Mesenchymal stem cell (in vitro differentiated cells and primary cell): ENCODE measurements around the gene HSP90AB1.
"Not testable (repeated sequence)": the region's sequence is repeated elsewhere in the genome, so short reads cannot be mapped to it uniquely, and the experiment has no call there.

Experiments
- DNase-seq: peaks from one replicate; pipeline ENCODE4 v3.0.0-alpha.2; 2013
- H2AFZ ChIP-seq: one replicate; pipeline ENCODE4 v1.6.1; 2013; ENCODE audit warnings: low read depth, mild to moderate bottlenecking, control low read depth, inconsistent platforms, low read length, moderate library complexity
- H2AK5ac ChIP-seq: 2 replicates; pipeline ENCODE4 v1.6.1; 2013; ENCODE audit warnings: low read length, moderate library complexity, mild to moderate bottlenecking, inconsistent platforms; ENCODE audit not compliant: severe bottlenecking
- H2BK120ac ChIP-seq: one replicate; pipeline ENCODE4 v1.6.1; 2013; ENCODE audit warnings: low read depth, mild to moderate bottlenecking, inconsistent platforms, low read length, moderate library complexity
- H2BK12ac ChIP-seq, 2 experiments: one replicate each; pipeline ENCODE4 v1.6.1; 2013; ENCODE audit warnings: inconsistent platforms in 2 of 2, low read length in 2 of 2, mild to moderate bottlenecking in 2 of 2, moderate library complexity in 2 of 2, control low read depth in 1 of 2
- H2BK15ac ChIP-seq: one replicate; pipeline ENCODE4 v1.6.1; 2013; ENCODE audit warnings: mild to moderate bottlenecking, low read depth, inconsistent platforms; ENCODE audit not compliant: poor library complexity, severe bottlenecking
- H2BK5ac ChIP-seq: 2 replicates; pipeline ENCODE4 v1.6.1; 2013; ENCODE audit warnings: low read depth, mild to moderate bottlenecking, low read length, control low read depth, inconsistent platforms; ENCODE audit not compliant: poor library complexity, severe bottlenecking
- H3K14ac ChIP-seq, 2 experiments: one replicate each; pipeline ENCODE4 v1.6.1; 2013; ENCODE audit warnings: inconsistent platforms in 2 of 2, low read length in 2 of 2, control low read depth in 1 of 2, mild to moderate bottlenecking in 1 of 2, moderate library complexity in 1 of 2
- H3K18ac ChIP-seq, 2 experiments: one replicate each; pipeline ENCODE4 v1.6.1; 2013; ENCODE audit warnings: inconsistent platforms in 2 of 2, low read length in 2 of 2, control low read depth in 1 of 2, low read depth in 1 of 2, mild to moderate bottlenecking in 1 of 2
- H3K23ac ChIP-seq, 2 experiments: one replicate each; pipeline ENCODE4 v1.6.1; 2013; ENCODE audit warnings: inconsistent platforms in 2 of 2, low read length in 2 of 2, mild to moderate bottlenecking in 2 of 2, moderate library complexity in 2 of 2, control low read depth in 1 of 2
- H3K27ac ChIP-seq: 2 replicates; pipeline ENCODE4 v1.5.1; 2013; ENCODE audit warnings: mild to moderate bottlenecking, moderate library complexity, low read length, control low read depth, inconsistent platforms; ENCODE audit not compliant: poor library complexity, severe bottlenecking
- H3K27me3 ChIP-seq, 2 experiments: 2 replicates each; pipeline versions ENCODE4 v1.6.1 to v1.7.0; 2013; ENCODE audit warnings: low read length in 2 of 2, mild to moderate bottlenecking in 2 of 2, moderate library complexity in 2 of 2, control low read depth in 1 of 2, inconsistent platforms in 1 of 2; ENCODE audit not compliant: control insufficient read depth in 1 of 2, insufficient read depth in 1 of 2
- H3K36me3 ChIP-seq, 2 experiments: 2 replicates each; pipeline versions ENCODE4 v1.6.1 to v1.7.0; 2013; ENCODE audit warnings: low read length in 2 of 2, control low read depth in 1 of 2, inconsistent platforms in 1 of 2, low read depth in 1 of 2, mild to moderate bottlenecking in 1 of 2; ENCODE audit not compliant: insufficient read depth in 2 of 2, control insufficient read depth in 1 of 2
- H3K4ac ChIP-seq, 2 experiments: one replicate each; pipeline ENCODE4 v1.6.1; 2013; ENCODE audit warnings: inconsistent platforms in 2 of 2, low read length in 2 of 2, mild to moderate bottlenecking in 2 of 2, moderate library complexity in 2 of 2, control low read depth in 1 of 2, low read depth in 1 of 2
- H3K4me1 ChIP-seq: 2 replicates; pipeline ENCODE4 v1.6.1; 2013; ENCODE audit warnings: low read depth, low read length, control low read depth; ENCODE audit not compliant: control insufficient read depth, insufficient read depth
- H3K4me2 ChIP-seq: 2 replicates; pipeline ENCODE4 v1.6.1; 2013; ENCODE audit warnings: low read length, mild to moderate bottlenecking, inconsistent platforms; ENCODE audit not compliant: poor library complexity, severe bottlenecking
- H3K4me3 ChIP-seq, 2 experiments: 2 replicates each; pipeline versions ENCODE4 v1.5.1 to v1.7.0; 2013; ENCODE audit warnings: low read length in 2 of 2, mild to moderate bottlenecking in 2 of 2, control low read depth in 1 of 2, low read depth in 1 of 2; ENCODE audit not compliant: insufficient read depth in 1 of 2
- H3K79me1 ChIP-seq: replicated peaks from 2 replicates; pipeline ENCODE4 v1.6.1; 2013; ENCODE audit warnings: mild to moderate bottlenecking, control low read depth, low read length, inconsistent platforms; ENCODE audit not compliant: poor library complexity, severe bottlenecking
- H3K9ac ChIP-seq: 2 replicates; pipeline ENCODE4 v1.7.0; 2013; ENCODE audit warnings: mild to moderate bottlenecking, low read length, moderate library complexity
- H3K9me3 ChIP-seq: 2 replicates; pipeline ENCODE4 v1.7.0; 2013; ENCODE audit warnings: mild to moderate bottlenecking, low read length; ENCODE audit not compliant: control insufficient read depth
- H4K8ac ChIP-seq: one replicate; pipeline ENCODE4 v1.6.1; 2013; ENCODE audit warnings: inconsistent platforms, mild to moderate bottlenecking, low read length, moderate library complexity
- H4K91ac ChIP-seq: one replicate; pipeline ENCODE4 v1.6.1; 2013; ENCODE audit warnings: mild to moderate bottlenecking, low read length, inconsistent platforms
- WGBS: methylation state at CpG from one replicate; pipeline ENCODE4 v1.1.7; 2013; ENCODE audit warnings: mixed read lengths; 5-methylcytosine and 5-hydroxymethylcytosine counted together

HSP90AB1 gene

GRCh38 chr6:44231426-44231825 lies 15.5 kb upstream of the HSP90AB1 start:
- Histone ChIP-seq H3K36me3 (peaks cover 14 to 54% of the 10 kb centered on the region in 2 experiments), H3K79me1 (peaks cover 16% of the 10 kb centered on the region), H3K4me1 (peaks cover 25% of the 10 kb centered on the region)
- not testable (repeated sequence) for H4K91ac ChIP-seq, H3K4me3 ChIP-seq, H3K14ac ChIP-seq, H3K9me3 ChIP-seq, H3K23ac ChIP-seq, H2AK5ac ChIP-seq, H2BK15ac ChIP-seq, H3K9ac ChIP-seq, H2AFZ ChIP-seq, H3K4ac ChIP-seq, H3K4me2 ChIP-seq, H4K8ac ChIP-seq, H3K27me3 ChIP-seq, H2BK12ac ChIP-seq, H2BK5ac ChIP-seq, DNase-seq, H3K27ac ChIP-seq, H2BK120ac ChIP-seq, H3K18ac ChIP-seq
- 97% methylated on average over 9 of the region's 9 CpGs for whole genome bisulfite sequencing

GRCh38 chr6:44232676-44233566 lies 14.0 kb upstream of the HSP90AB1 start:
- Histone ChIP-seq H2AFZ (no peak overlapping the region), H3K9me3 (no peaks in the 10 kb centered on the region), H2BK15ac (no peak overlapping the region), H2AK5ac (peak overlapping the region; percentile 10), H3K36me3 (peaks cover 14 to 54% of the 10 kb centered on the region in 2 experiments), H3K27me3 (no peaks in the 10 kb centered on the region), H3K9ac (peak overlapping the region; percentile 58), H4K8ac (no peak overlapping the region), H4K91ac (no peak overlapping the region), H3K4ac (no peak overlapping the region), H3K27ac (no peak overlapping the region), H3K14ac (no peak overlapping the region), H2BK120ac (no peak overlapping the region), H3K18ac (no peak overlapping the region), H3K4me2 (no peak overlapping the region), H2BK12ac (peak overlapping the region in 1 of 2 experiments; percentile 26), H2BK5ac (no peak overlapping the region), H3K4me3 (no peak overlapping the region), H3K23ac (peak overlapping the region in 1 of 2 experiments; percentile 25), H3K79me1 (peaks cover 10% of the 10 kb centered on the region), H3K4me1 (peaks cover 20% of the 10 kb centered on the region)
- 95% methylated on average over 15 of the region's 16 CpGs for WGBS
- DNase-seq = no peak

GRCh38 chr6:44233567-44234100 lies 13.3 kb upstream of the HSP90AB1 start:
- peak overlapping the region in 1 of 2 experiments; percentile 29 for H2BK12ac ChIP-seq
- no peak overlapping the region for H3K27ac ChIP-seq
- no peak for DNase-seq
- no peaks in the 10 kb centered on the region for H3K9me3 ChIP-seq
- no peak overlapping the region for H4K8ac ChIP-seq
- peaks cover 6% of the 10 kb centered on the region for H3K79me1 ChIP-seq
- no peak overlapping the region for H3K23ac ChIP-seq
- H3K36me3 ChIP-seq = peaks cover 14 to 49% of the 10 kb centered on the region in 2 experiments
- H2AK5ac ChIP-seq = peak overlapping the region; percentile 10
- H2BK120ac ChIP-seq = no peak overlapping the region
- H3K27me3 ChIP-seq = no peaks in the 10 kb centered on the region
- no peak overlapping the region for H4K91ac ChIP-seq
- peak overlapping the region in 1 of 2 experiments; percentile 54 for H3K18ac ChIP-seq
- no peak overlapping the region for H2BK15ac ChIP-seq
- no peak overlapping the region for H3K4me2 ChIP-seq
- H3K4me3 ChIP-seq = no peak overlapping the region
- 91% methylated on average over 11 of the region's 14 CpGs for WGBS
- no peak overlapping the region for H3K4ac ChIP-seq
- H3K14ac ChIP-seq = no peak overlapping the region
- H3K4me1 ChIP-seq = peaks cover 23% of the 10 kb centered on the region
- no peak overlapping the region for H2AFZ ChIP-seq
- no peak overlapping the region for H2BK5ac ChIP-seq
- peak overlapping the region; percentile 58 for H3K9ac ChIP-seq
